Activated CD4-positive, alpha-beta T cell treated with anti-CD3 and anti-CD28 coated beads for 4 hours (primary cell): ENCODE data around the gene PI4KA.
"Not testable (repeated sequence)": the region's sequence is repeated elsewhere in the genome, so short reads cannot be mapped to it uniquely, and the experiment has no call there.

Experiments used
- DNase-seq, 2 donors: peaks; one replicate each; pipeline ENCODE4 v3.0.0-alpha.2; 2020

Gene PI4KA

DNA sequence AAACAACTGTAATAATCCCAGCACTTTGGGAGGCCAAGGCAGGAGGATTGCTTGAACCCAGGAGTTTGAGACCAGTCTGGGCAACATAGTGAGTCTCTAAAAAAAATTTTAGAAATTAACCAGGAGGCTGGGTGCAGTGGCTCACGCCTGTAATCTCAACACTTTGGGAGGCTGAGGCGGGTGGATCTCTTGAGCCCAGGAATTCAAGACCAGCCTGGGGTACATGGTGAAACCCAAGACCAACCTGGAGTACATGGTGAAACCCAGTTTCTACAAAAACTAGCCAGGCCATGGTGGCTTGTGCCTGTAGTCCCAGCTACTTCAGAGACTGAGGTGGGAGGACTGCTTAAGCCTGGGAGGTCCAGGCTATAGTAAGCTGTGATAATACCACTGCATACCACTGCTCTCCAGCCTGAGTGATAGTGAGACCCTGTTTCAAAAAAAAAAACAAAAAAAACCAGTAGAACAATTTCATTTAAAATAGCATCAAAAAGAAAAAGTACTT, 11.2 kb downstream of the PI4KA start:
- no peak for DNase-seq

DNA sequence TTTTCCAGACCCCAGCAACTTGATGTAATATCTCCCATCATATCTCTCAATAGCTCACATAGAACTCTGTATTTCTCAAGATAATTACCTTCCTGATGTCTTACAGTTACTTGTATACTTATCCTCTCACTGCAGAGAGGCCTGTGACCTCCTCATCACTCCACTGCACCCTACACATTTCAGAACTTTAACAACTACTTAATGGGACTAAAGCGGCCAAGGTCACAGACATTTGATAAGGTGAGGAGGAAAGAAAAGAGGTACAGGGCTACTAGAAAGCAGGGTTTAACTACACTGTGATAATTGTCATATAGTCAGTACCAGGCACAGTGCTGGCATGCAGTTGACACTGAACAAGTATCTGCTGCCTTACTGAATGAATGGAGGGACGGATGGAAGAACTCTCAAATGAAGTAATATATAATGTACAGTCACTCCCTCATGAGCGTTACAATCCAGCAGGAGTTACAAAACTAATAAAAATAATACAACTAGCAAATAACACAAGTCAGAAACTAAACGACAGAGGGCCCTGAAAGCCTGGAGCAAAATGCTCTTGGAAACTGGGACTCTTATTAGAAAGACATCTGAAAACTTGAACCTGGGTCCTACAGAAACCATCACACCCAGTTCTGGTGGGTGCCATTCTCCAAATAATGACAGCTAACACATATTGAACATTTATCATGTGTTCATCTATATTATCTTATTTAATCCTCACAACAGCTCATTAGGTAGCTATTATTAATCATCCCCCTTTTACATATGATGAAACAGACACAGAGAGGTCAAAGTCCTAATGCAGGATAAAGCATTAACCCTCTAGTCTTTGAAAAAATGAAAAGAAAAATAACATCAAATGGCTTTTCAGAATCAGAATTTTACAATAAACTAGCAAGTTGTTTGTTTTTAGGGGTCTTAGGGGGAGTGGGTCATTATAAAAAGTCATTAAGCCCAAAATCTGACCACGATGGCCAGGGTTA, 14.3 kb downstream of the PI4KA start:
- DNase-seq = no peak

DNA sequence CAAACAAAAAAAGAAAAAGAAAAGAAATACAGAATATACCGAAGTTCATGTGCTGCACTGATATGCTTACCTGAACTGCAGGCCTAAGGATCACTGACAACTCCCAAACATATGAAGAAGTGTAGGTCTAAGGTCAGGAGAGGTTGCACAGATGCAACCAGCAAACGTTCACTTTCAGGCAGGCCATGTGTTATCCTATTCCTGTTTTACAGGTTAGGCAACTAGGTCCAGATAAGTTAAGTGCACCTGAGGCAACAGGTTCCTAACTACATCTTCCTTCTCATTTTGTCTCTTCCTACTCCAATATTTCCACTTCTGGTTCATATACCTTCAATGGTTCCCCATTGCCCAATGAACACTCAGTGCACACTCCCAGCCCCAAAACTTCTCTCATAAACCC, 15.1 kb downstream of the PI4KA start:
- DNase-seq = no peak

DNA sequence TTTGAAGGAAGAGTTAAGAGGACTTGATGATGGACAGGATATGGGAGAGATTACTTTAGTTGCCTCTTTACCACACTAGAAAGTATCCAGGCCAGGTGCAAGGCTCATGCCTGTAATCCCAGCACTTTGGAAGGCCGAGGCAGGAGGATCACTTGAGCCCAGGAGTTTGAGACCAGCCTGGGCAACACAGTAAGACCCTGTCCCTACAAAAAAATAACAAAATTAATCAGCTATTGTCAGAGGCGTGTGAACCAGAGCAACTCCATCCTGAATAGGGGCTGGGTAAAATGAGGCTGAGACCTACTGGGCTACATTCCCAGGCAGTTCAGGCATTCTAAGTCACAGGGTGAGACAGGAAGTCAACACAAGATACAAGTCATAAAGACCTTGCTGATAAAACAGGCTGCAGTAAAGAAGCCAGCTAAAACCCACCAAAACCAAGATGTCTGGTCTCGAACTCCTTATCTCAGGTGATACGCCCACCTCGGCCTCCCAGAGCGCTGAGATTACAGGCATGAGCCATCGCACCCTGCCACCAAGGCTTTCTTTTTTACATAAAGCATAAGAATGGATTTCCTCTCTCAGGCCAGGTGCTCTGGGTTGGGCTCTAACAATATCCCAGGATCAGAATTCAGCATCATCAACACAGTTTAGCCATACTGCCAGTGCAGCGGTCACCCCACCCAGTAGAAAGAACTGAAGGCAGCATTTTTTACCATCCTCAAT, 17.8 kb downstream of the PI4KA start:
- DNase-seq = no peak

DNA sequence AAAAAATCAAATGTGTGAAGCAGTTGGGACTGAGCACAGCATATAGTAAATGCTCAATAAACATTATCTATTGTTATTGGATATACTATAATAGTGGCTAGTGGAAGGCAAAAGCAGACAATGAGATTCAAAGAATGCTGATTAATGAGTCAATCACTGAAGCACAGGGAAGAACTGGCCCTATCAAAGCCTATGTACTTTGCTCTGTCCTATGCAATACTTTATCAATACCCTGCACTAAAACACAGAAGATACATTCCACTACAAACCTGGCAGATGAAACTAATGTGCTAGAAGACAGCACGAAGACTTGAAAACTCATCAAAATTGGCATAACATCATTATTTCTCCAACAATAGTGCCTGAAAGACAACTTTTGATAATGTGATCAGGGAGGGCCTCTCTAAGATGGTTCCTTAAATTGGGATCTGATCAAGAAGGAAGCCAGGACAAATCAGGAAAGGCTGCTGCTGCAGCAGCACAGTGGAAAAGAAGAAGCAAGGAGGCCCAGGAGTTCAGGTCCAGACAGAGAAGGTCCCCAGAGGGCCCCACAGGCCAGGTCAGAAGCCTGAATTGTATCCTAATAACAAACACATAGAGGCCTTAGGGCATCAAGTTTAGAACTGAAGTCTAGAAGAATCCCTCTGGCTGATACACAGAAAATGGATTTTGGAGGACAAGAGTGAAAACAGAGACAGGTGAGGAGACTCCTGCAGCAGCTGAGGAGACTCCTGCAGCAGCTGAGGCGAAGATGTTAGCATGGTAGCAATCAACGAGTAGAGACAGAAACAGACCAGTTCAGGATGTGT, 18.6 kb downstream of the PI4KA start:
- no peak for DNase-seq

DNA sequence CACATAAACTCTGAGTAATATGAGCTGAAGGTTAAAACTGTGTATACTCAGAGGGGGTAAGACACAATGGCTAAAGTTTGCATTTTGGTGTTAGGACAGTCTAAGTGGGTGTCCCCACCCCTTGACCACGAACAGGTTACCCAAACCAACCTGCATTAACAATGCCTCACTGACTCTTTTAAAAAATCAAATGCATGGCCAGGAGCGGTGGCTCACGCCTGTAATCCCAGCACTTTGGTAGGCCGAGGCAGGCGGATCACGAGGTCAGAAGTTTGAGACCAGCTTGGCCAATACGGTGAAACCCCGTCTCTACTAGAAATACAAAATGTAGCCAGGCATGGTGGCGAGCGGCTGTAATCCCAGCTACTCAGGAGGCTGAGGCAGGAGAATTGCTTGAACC, 19.3 kb downstream of the PI4KA start:
- not testable (repeated sequence) for DNase-seq

DNA sequence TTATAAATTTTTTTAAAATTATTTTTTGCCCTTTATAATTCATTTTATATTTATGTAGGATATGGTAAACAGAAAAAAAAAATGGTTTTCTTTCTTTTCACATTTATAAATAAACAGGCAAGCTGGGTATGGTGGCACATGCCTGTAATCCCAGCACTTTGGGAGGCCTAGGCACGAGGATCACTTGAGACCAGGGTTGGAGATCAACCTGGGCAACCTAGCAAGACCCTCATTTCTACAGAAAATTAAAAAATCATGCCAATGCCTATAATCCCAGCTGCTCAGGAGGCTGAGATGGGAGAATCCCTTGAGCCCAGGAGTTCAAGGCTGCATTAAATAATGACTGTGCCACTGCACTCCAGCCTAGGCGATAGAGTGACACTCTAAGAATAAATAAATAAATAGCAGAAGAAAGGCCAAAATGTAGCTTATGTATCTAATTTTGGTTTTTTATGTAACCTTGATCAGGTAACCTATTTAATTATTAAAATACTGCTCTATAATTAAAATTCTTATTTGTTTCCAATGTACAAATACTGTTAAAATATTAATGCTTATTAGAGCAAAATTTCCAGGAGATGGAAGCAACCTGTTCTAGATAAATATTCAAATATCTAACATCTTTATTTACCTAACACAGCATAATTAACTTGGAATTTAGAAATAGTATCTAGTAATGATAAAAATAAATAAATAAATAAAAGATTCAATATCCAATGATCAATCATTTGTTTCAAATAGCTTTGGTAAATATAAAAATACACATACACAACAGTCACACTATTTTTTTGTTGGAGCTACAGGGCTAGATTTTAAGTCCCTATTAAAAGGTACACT, 21.4 kb downstream of the PI4KA start:
- DNase-seq = no peak

DNA sequence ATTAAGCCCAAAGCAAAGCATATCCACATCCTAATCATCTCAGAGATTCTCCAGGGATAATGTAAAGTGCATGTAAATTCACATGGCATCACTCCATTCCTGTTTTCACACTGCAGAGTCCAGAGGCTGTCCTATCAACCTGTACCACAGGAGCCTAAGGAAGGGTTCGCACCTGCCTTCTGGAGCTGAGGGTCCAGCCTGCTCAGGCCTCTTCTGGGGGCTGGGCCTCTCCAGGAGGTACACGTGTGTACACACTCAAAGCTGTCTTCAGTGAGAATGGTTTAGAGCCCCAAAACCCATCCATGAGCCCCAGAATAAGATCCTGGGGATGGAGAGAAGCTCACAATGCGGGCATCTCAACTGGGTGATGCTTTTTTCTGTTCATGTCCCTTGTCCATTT, 23.9 kb downstream of the PI4KA start:
- DNase-seq = no peak

DNA sequence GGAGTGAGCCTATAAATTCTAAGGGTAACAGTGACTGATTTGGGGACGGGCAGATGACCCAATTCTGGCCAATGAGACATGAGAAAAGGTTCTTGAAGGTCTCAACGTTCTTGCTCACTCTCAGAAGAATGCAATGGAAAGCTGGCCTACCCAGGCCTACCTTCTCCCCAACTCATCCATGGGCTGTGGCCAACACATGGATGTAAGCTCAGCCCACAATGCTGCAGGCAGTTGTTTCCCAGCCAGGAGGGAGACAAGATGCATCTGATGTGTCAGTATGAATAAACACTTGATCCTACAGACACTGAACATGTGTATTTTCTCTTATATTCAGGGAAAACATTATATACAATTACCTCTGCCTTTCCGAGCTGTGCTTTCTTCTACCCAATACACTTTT, 24.4 kb downstream of the PI4KA start:
- DNase-seq = no peak

DNA sequence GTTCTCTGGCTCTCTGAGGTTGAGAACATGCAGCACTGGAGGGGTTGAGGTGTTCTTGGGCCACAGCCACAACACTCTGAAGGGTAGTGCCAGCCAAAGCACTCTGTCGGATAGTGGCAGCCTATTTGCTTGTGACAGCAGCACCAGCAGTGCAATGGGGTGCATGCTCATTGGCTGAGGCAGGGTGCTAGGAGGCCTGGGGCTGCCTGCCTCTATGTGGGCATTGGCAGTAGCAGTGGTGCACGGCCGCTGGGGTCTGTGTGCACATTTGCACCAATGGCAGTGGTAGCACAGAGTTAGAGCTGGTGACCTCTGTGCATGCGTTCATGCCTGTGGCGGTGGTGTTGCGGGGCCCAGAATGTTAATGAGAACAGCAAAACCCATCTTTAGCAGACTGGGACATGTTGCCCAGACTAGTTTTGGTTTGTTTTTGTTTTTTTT, 25.4 kb downstream of the PI4KA start:
- DNase-seq = no peak

DNA sequence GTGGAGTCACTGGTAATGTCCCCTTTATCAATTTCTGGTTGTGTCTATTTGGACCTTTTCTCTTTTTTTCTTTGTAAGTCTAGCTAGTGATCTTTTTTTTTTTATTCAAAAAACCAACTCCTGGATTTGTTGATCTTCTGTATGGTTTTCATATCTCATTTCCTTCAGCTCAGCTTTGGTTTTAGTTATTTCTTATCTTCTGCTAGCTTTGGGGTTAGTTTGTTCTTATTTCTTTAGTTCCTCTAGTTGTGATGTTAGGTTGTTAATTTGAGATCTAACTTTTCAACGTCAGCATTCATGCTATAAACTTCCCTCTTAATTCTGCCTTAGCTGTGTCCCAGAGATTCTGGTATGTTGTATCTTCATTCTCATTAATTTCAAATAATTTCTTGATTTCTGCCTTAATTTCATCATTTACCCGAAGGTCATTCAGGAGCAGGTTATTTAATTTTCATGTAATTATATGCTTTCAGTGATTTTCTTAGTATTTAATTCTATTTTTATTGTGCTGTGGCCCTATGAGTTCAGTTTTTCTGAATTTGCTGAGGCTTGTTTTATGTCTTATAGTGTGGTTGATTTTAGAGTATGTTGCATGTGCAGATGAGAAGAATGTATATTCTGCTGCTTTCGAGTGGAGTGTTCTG, 29.0 kb downstream of the PI4KA start:
- DNase-seq = no peak

DNA sequence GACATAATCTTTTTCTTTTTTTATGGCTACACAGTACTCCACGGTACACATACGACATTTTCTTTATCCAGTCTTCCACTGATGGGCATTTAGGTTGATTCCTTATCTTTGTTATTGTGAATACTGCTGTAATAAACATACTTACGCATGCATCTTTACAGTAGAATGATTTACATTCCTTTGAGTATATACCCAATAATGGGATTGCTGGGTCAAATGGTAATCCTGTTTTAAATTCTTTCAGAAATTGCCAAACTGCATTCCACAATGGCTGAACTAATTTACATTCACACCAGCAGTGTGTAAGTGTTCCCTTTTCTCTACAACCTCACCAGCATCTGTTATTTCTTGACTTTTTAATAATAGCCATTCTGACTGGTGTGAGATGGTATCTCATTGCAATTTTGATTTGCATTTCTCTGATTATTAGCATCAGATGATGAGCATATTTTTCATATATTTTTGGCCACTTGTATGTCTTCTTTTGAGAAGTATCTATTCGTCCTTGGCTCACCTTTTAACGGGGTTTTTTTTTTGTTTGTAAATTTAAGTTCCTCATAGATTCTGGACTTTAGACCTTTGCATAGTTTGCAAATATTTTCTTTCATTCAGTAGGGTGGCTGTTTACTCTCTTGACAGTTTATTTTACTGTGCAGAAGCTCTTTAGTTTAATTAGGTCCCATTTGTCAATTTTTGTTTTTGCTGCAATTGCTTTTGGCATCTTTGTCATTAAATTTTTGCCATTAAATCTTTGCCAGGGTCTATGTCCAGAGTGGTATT, 32.0 kb downstream of the PI4KA start:
- not testable (repeated sequence) for DNase-seq

DNA sequence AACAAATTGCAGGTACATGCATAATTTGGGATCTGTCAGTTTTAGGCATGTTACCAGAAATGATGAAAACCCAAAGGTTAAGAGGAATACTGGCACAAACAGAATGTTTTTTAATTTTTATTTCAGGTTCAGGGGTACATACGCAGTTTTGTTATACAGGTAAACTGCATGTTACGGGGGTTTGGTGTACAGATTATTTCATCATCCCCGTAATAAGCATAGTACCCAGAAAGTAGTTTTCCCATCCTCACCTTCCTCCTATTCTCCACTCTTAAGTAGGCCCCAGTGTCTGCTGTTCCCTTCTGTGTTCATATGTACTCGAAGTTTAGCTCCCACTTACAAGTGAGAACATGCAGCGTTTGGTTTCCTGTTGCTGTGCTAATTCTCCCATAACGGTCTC, 33.0 kb downstream of the PI4KA start:
- DNase-seq = no peak

DNA sequence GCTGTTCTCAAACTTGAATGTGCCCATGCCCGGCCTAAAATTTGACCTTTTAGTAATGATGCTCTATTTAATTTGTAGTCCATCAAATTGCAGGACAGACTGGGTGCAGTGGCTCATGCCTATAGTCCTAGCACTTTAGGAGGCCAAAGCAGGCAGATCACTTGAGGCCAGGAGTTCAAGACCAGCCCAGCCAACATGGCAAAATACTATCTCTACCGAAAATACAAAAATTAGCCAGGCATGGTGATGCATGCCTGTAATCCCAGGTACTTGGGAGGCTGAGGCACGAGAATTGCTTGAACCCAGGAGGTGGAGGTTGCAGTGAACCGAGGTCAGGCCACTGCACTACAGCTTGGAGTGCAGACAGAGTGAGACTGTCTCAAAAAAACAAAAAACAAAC, 33.4 kb downstream of the PI4KA start:
- DNase-seq = not testable (repeated sequence)

DNA sequence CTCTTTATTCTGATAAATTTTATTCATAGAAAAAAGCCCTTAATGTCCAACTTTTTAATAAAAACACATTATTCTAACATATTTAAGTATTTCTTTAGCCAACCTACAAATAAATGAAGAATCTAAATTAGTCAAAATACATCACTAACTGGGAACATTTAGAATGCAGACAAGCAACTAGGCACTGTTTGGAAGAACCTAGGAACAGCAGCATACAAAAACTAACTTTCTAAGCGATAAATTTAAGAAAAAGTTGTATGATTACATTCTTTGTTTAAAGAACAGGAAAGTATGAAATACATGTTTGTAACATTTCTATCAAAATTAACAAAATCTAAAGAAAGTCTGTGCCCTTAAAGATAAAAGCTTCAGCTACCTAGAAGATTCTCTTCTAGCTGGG, 35.3 kb downstream of the PI4KA start:
- no peak for DNase-seq

DNA sequence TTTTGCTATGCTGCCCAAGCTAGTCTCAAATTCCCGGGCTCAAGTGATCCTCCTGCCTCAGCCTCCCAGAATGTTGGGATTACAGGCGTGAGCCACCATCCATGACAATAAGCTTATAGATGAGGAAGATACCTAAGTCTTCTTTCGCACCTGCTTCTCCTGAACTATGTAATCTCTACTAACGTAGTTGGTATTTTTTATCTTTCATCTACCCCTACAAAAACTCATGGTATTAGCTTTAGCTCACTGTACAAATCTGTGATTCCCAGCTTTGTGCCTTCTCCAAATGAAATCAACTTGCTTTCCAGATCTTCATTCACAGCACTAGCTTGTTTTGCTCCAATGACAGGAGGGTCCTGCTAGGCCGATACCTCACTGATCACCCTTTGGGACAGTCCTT, 36.4 kb downstream of the PI4KA start:
- DNase-seq = no peak

DNA sequence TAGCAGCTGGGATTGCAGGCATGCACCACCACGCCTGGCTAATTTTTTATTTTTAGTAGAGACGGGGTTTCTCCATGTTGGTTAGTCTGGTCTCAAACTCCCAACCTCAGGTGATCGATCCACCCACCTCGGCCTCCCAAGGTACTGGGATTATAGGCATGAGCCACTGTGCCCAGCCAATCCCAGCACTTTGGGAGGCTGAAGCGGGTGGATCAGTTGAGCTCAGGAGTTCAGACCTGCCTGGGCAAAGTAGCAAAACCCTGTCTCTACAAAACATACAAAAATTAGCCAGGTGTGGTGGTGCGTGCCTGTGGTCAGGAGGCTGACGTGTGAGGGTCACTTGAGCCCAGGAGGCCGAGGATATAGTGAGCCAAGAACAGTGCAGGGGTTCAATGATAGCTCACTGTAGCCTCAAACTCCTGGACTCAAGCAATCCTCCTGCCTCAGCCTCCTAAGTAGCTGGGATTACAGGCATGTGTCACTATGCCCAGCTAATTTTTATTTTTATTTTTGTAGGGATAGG, 36.8 kb downstream of the PI4KA start:
- DNase-seq = not testable (repeated sequence)

DNA sequence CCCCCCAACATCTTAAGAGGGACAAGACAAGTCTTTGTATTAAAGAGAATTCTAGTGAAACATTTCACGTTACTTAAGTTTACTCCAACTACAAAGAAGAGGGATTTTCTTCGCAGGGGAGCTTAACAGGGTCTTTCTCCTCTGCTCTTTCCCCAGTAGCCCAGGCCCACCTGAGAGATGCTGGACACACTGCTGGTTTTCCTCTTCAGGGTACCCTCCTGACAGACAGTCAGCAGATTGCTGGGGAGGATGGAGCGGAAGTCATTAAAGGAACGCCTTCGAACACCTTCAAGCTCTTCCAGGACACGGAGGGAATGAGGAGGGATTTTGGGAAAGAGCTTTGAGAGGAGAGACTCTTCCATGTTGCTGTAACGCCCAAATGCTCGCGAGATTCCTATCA, 39.1 kb downstream of the PI4KA start:
- no peak for DNase-seq

DNA sequence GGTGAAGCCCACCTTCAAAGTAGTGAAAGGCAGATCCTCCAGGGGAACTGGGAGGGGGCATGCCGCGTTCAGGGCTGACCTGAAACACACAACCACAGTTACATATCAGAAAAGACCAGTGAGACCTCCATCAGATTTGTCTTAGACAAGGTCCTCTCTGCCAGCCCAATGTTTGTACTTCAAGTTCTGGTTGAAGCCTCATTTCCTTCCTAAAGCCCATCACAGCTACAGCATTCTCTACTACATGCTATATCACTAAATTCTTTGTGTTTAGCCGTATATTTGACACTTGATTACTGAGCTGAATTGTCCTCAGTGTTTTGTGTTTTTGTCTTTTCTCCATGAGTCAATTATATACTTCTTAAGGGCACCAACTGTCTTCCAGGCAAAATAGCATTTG, 40.1 kb downstream of the PI4KA start:
- DNase-seq = no peak

DNA sequence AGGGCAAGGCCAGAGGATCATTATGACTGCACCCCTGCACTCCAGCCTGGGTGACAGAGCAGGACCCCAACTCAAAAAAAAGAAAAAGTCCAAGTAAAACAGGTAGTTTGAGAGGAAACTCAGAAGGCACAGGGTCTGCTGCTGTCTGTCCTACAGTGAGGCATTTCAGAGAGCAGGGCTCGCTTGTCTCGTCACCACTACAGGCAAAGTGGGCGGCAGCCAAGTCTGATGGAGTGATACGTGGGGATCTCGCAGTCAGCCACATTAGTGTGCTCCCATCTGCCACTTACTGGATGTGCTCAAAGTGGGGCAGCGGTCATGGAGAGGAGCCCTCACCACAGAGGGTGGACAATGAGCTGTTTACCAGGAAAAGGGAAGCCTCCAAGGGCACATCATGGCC, 42.1 kb downstream of the PI4KA start:
- DNase-seq = no peak
